ENCODE data around the gene FUT7. TPM values are rescaled to one million over a fixed set of nuclear protein-coding genes. Genes with fewer than 3 reads are reported as not detected.

Gene FUT7
- total RNA-seq, 1 experiment from 2014 or later, result 0.12 TPM

DNA sequence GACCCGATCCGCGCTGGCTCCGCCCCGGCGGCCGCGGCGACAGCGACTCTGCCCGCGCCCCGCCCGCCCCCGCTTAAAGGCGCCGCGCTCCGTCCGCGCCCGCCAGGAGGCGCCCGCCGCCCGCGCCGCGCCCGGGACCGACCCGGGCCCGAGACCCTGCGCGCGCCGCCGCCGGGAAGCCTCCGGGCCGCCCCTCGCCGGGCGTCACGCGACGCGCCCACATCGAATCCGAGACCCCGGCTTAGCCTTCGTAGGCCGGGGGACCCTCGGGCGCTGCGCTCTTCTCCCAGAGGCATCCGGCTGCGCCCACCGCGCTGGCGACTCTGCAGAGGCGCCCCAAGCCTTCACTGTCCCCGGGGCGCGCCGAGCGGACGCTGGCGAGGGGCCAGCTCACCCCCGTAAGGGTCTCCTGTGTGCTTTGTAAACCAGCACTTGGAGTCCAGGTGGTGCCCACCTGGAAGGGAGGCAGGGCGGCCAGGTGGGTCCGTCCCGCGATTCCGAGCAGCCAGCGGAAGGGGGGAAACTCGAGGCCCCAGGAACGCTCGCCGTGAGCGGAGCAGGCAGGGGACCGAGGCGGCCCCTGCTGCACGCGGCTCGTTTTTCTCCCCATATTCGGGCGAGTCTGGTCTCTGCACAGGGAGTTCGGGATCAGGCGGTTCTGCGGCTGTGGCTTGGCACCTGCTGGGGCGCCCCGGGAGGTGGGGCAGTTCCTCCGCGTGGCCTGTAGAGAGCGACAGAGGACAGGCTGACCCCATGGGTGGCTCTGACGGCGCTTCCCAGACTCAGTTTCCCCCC lies 3.4 kb downstream of the FUT7 start:
- ChIA-PET CTCF (interaction anchor here (0.6 to 8.1 kb wide), 42 partner anchors 10 to 635 kb away, joined by 3 to 85 read pairs (median 4); partner anchors contain the start of genes AJM1, C8G, CLIC3 and MAN1B1), POLR2A (interaction anchor here (1.4 to 1.9 kb wide), 2 partner anchors 15 to 18 kb away, joined by 3 to 4 read pairs; no protein-coding TSS in a partner anchor)
- peak; percentile 61 for DNase-seq (ENCODE audit: unreplicated experiment)
- BruUV-seq (replicated peaks), result no TSS peak
- TF ChIP-seq CTCF (IDR thresholded peaks at IDR 0.05; ENCODE audit: unreplicated experiment), result peak; percentile 71
- intact Hi-C loops (cut with micrococcal nuclease), result no loop called here
- Mint-ChIP-seq H3K36me3 (ENCODE audit: insufficient read depth, unreplicated experiment) (peaks cover 5% of the 10 kb centered on the region), H3K4me1 (ENCODE audit: insufficient read depth, unreplicated experiment) (peaks cover 8% of the 10 kb centered on the region), H3K27ac (ENCODE audit: low read depth, unreplicated experiment) (no peak overlapping the region), H3K4me3 (ENCODE audit: unreplicated experiment) (peak overlapping the region; percentile 67), H3K27me3 (ENCODE audit: insufficient read depth, unreplicated experiment) (no peaks in the 10 kb centered on the region), H3K9me3 (ENCODE audit: unreplicated experiment) (no peaks in the 10 kb centered on the region)

DNA sequence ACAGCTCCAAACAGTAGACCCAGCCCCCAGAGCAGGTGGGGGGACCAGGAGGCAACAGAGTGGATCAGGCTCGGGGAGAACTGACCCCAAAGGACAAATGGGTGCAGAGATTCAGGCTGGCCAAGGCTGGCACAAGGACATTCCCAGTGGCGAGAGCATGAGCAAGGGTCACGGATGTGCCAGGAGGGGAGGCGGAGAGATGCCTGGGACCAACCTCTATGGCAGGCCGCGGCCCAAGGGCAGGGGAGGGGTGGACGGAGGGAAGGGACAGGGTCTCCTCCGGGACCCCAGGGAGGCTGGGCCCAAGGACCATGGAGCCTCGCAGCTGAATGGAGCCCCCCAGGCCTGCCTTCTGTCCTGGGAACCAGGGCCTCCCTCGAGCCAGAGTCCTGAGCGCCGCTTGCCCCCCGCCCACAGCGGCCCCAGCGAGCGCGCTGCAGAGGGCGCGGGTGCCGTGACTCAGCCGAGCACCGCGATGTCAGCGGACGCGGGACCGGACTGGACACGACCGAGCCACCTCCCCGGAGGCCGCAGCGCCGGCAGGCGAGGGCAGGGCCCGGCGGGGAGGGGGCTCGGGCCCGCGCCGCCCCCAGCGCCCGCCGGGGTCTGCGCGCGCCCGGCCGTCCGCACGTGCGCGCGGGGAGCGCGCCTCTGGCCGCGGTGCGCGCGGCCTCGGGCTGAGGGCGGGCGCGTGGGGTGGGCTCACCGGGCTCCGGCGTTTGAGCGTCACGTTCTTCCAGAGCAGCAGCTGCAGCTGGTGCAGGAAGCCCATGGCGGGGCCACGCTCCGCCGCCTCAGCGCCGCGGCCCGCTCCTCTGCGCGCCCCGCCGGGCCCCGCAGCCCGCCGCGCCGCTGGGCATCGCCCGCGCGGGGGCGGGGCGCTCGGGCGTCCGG lies 4.3 kb downstream of the FUT7 start, which contains the start of gene ABCA2:
TSS of gene ABCA2 (minus strand) at position 869 of the 894 bp plus-strand sequence. CDS start at position 772, 97 bp downstream.
- ChIA-PET CTCF (interaction anchor here (0.6 to 8.1 kb wide), 13 partner anchors 8 to 634 kb away, joined by 3 to 85 read pairs (median 10); partner anchors contain the start of genes EDF1 and SAPCD2), POLR2A (interaction anchor here (0.7 to 1.9 kb wide), 6 partner anchors 8 to 227 kb away, joined by 3 to 6 read pairs (median 4); partner anchors contain the start of gene TPRN)
- no peak for DNase-seq (ENCODE audit: unreplicated experiment)
- peaks cover 5% of the 10 kb centered on the region for H3K36me3 Mint-ChIP-seq (ENCODE audit: insufficient read depth, unreplicated experiment)
- no peak within 1 kb of the TSS for H3K27ac Mint-ChIP-seq (ENCODE audit: low read depth, unreplicated experiment)
- H3K27me3 Mint-ChIP-seq (ENCODE audit: insufficient read depth, unreplicated experiment), result no peaks in the 10 kb centered on the region
- BruUV-seq (replicated peaks), result no TSS peak
- H3K4me1 Mint-ChIP-seq (ENCODE audit: insufficient read depth, unreplicated experiment), result peaks cover 8% of the 10 kb centered on the region
- TF ChIP-seq CTCF (IDR thresholded peaks at IDR 0.05; ENCODE audit: unreplicated experiment), result no peak
- intact Hi-C loops (cut with micrococcal nuclease), result no loop called here
- peak within 1 kb of the TSS; percentile 74 for H3K4me3 Mint-ChIP-seq (ENCODE audit: unreplicated experiment)
- H3K9me3 Mint-ChIP-seq (ENCODE audit: unreplicated experiment), result no peaks in the 10 kb centered on the region

GRCh38 chr9:137026828-137027227 lies 5.1 kb downstream of the FUT7 start:
- intact Hi-C loops (cut with micrococcal nuclease), result no loop called here
- H3K36me3 Mint-ChIP-seq (ENCODE audit: insufficient read depth, unreplicated experiment), result peaks cover 5% of the 10 kb centered on the region
- no peak for TF ChIP-seq CTCF (IDR thresholded peaks at IDR 0.05; ENCODE audit: unreplicated experiment)
- H3K4me3 Mint-ChIP-seq (ENCODE audit: unreplicated experiment), result peak overlapping the region; percentile 74
- no peak overlapping the region for H3K27ac Mint-ChIP-seq (ENCODE audit: low read depth, unreplicated experiment)
- peaks cover 8% of the 10 kb centered on the region for H3K4me1 Mint-ChIP-seq (ENCODE audit: insufficient read depth, unreplicated experiment)
- POLR2A ChIA-PET, result interaction anchor here (0.7 to 1.3 kb wide), 5 partner anchors 9 to 227 kb away, joined by 3 to 6 read pairs (median 4); partner anchors contain the start of gene TPRN
- no TSS peak for BruUV-seq (replicated peaks)
- CTCF ChIA-PET, result interaction anchor here (0.6 to 8.1 kb wide), 11 partner anchors 8 to 1163 kb away, joined by 3 to 85 read pairs (median 4); partner anchors contain the start of genes EDF1 and SAPCD2
- DNase-seq (ENCODE audit: unreplicated experiment), result no peak
- H3K27me3 Mint-ChIP-seq (ENCODE audit: insufficient read depth, unreplicated experiment), result no peaks in the 10 kb centered on the region
- no peaks in the 10 kb centered on the region for H3K9me3 Mint-ChIP-seq (ENCODE audit: unreplicated experiment)
